Endodermal cell (in vitro differentiated cells): ENCODE data around the gene OLR1. TPM values are rescaled to one million over a fixed set of nuclear protein-coding genes. Genes with fewer than 3 reads are reported as not detected.

Source experiments
- DNase-seq: peaks from one replicate; pipeline ENCODE4 v3.0.0-alpha.2; 2017
- H3K27ac ChIP-seq: 2 replicates; pipeline ENCODE4 v1.5.1; 2013; ENCODE audit warnings: mild to moderate bottlenecking, low read depth, low read length, moderate library complexity
- H3K27me3 ChIP-seq: 2 replicates; pipeline ENCODE4 v1.6.1; 2013; ENCODE audit warnings: mild to moderate bottlenecking, low read length, moderate library complexity; ENCODE audit not compliant: insufficient read depth, control insufficient read depth, poor library complexity, severe bottlenecking
- H3K36me3 ChIP-seq: 2 replicates; pipeline ENCODE4 v1.7.0; 2013; ENCODE audit warnings: mild to moderate bottlenecking, low read length, moderate library complexity; ENCODE audit not compliant: control insufficient read depth, insufficient read depth
- H3K4me1 ChIP-seq: one replicate; pipeline ENCODE4 v1.7.0; 2013; ENCODE audit warnings: low read length; ENCODE audit not compliant: control insufficient read depth, insufficient read depth
- H3K4me3 ChIP-seq: 2 replicates; pipeline ENCODE4 v1.5.1; 2013; ENCODE audit warnings: mild to moderate bottlenecking, low read length, moderate library complexity
- H3K9ac ChIP-seq: 2 replicates; pipeline ENCODE4 v1.6.1; 2013; ENCODE audit warnings: mild to moderate bottlenecking, low read length, moderate library complexity; ENCODE audit not compliant: poor library complexity, severe bottlenecking; ENCODE audit errors: extremely low read depth
- H3K9me3 ChIP-seq: 2 replicates; pipeline ENCODE4 v1.6.1; 2013; ENCODE audit warnings: mild to moderate bottlenecking, low read length, moderate library complexity; ENCODE audit not compliant: control insufficient read depth
- H3K27ac Mint-ChIP-seq: 2 replicates; pipeline ENCODE4 v1.8.0; 2020; ENCODE audit warnings: mixed read lengths
- H3K27me3 Mint-ChIP-seq: 2 replicates; pipeline ENCODE4 v1.8.0; 2021; ENCODE audit warnings: mild to moderate bottlenecking, mixed read lengths; ENCODE audit not compliant: insufficient read depth
- H3K36me3 Mint-ChIP-seq: 2 replicates; pipeline ENCODE4 v1.8.0; 2020; ENCODE audit warnings: low read depth, mixed read lengths
- H3K4me1 Mint-ChIP-seq: 2 replicates; pipeline ENCODE4 v1.8.0; 2020; ENCODE audit warnings: mixed read lengths
- H3K4me3 Mint-ChIP-seq: 2 replicates; pipeline ENCODE4 v1.8.0; 2020; ENCODE audit warnings: mild to moderate bottlenecking, moderate library complexity, mixed read lengths
- H3K9me3 Mint-ChIP-seq: 2 replicates; pipeline ENCODE4 v1.8.0; 2020; ENCODE audit warnings: mild to moderate bottlenecking, mixed read lengths
- WGBS, 2 experiments: methylation state at CpG; one replicate each; pipeline versions ENCODE4 v1.1.5 to v1.1.7; 2013; ENCODE audit warnings: missing lambda C conversion rate in 2 of 2, mixed read lengths in 1 of 2; ENCODE audit not compliant: insufficient coverage in 1 of 2, insufficient read length in 1 of 2; 5-methylcytosine and 5-hydroxymethylcytosine counted together
- total RNA-seq, 2 donors: library from RNA; stranded (reverse); fragmentation: NEBNext Ultra II Directional in 1 of 2; extraction: Animal tissue kit (Norgen Biotek cat#: 25700) in 1 of 2; gene quantifications; 2 replicates in 1 of 2; 3 replicates in 1 of 2; pipeline ENCODE4 v1.2.1, GENCODE V29; 2021
- TF ChIP-seq, protein P1 (sequence below): fragments of 200-600 bp; sonication (generic); conservative IDR thresholded peaks from 2 replicates; pipeline ENCODE4 v1.5.0; 2021; ENCODE audit warnings: antibody characterized with exemption, mild to moderate bottlenecking

OLR1 gene
- total RNA-seq, 2 donors from 2014 or later, result 0.22 TPM; not detected in 1

GRCh38 chr12:10169104-10169503 is 2.8 kb downstream of the OLR1 start:
- Mint-ChIP-seq H3K9me3 (no peaks in the 10 kb centered on the region), H3K4me1 (peaks cover 22% of the 10 kb centered on the region), H3K36me3 (no peaks in the 10 kb centered on the region), H3K27me3 (no peaks in the 10 kb centered on the region), H3K27ac (no peak overlapping the region), H3K4me3 (no peak overlapping the region)
- H3K27me3 ChIP-seq, result no peaks in the 10 kb centered on the region
- 88 to 91% methylated on average over 1 to 3 of the region's 3 CpGs for WGBS, 2 experiments
- H3K9ac ChIP-seq, result no peak overlapping the region
- H3K27ac ChIP-seq, result no peak overlapping the region
- no peaks in the 10 kb centered on the region for H3K9me3 ChIP-seq
- H3K4me3 ChIP-seq, result no peak overlapping the region
- no peaks in the 10 kb centered on the region for H3K36me3 ChIP-seq
- no peaks in the 10 kb centered on the region for H3K4me1 ChIP-seq
- TF ChIP-seq, protein P1, sequence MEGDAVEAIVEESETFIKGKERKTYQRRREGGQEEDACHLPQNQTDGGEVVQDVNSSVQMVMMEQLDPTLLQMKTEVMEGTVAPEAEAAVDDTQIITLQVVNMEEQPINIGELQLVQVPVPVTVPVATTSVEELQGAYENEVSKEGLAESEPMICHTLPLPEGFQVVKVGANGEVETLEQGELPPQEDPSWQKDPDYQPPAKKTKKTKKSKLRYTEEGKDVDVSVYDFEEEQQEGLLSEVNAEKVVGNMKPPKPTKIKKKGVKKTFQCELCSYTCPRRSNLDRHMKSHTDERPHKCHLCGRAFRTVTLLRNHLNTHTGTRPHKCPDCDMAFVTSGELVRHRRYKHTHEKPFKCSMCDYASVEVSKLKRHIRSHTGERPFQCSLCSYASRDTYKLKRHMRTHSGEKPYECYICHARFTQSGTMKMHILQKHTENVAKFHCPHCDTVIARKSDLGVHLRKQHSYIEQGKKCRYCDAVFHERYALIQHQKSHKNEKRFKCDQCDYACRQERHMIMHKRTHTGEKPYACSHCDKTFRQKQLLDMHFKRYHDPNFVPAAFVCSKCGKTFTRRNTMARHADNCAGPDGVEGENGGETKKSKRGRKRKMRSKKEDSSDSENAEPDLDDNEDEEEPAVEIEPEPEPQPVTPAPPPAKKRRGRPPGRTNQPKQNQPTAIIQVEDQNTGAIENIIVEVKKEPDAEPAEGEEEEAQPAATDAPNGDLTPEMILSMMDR, result no peak
- DNase-seq, result no peak

DNA sequence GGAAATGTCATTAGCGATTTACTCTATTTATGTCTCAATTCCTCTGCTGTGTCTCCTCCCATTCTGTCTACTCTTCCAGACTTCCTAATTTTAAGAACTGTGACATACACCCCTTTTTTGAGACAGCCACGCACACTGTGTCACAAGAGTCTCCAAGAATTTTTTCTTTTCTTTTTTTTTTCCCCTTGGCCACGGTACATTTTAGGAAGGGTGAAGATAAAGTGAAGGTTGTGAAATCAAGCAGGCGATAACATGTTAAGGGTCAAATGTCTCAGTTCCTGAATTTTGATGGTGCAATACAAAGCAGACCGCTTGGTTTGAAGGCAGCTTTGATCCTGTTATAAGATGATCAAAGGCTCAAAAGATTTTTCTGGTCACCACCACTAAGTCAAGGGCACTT is 4.3 kb downstream of the OLR1 start:
- 47 to 78% methylated on average over 2 to 5 of the region's 5 CpGs for WGBS, 2 experiments
- Mint-ChIP-seq H3K27ac (no peak overlapping the region), H3K36me3 (no peaks in the 10 kb centered on the region), H3K9me3 (no peaks in the 10 kb centered on the region), H3K4me3 (no peak overlapping the region), H3K27me3 (no peaks in the 10 kb centered on the region), H3K4me1 (peaks cover 23% of the 10 kb centered on the region)
- DNase-seq, result no peak
- no peak overlapping the region for H3K4me3 ChIP-seq
- H3K36me3 ChIP-seq, result no peaks in the 10 kb centered on the region
- TF ChIP-seq, protein P1, result no peak
- H3K27ac ChIP-seq, result no peak overlapping the region
- no peaks in the 10 kb centered on the region for H3K9me3 ChIP-seq
- no peaks in the 10 kb centered on the region for H3K27me3 ChIP-seq
- no peak overlapping the region for H3K9ac ChIP-seq
- H3K4me1 ChIP-seq, result no peaks in the 10 kb centered on the region

DNA sequence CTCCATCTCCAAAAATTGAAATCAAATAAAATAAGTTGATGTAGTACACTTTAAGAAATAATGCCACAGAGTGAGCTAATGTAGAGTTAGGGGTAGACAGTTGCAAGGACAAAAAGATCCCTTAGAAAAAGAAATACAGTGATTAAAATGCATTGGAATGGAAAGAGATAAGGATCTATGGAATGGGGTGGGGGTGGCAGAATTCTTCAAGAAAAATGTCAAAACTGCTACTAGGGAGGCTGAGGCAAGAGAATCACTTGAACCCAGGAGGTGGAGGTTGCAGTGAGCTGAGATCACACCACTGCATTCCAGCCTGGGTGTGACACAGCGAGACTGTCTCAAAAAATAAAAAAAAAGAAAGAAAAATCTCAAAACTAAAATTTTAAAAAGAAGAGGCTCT is 6.5 kb downstream of the OLR1 start:
- no peaks in the 10 kb centered on the region for H3K4me1 ChIP-seq

More for the DNA sequence above, 6.5 kb downstream of the OLR1 start:
- Histone ChIP-seq H3K27ac (no peak overlapping the region), H3K27me3 (no peaks in the 10 kb centered on the region), H3K9me3 (no peaks in the 10 kb centered on the region), H3K9ac (no peak overlapping the region), H3K4me3 (no peak overlapping the region), H3K36me3 (no peaks in the 10 kb centered on the region)
- no peak overlapping the region for H3K4me3 Mint-ChIP-seq
- peaks cover 15% of the 10 kb centered on the region for H3K4me1 Mint-ChIP-seq
- no peak overlapping the region for H3K27ac Mint-ChIP-seq
- no peaks in the 10 kb centered on the region for H3K9me3 Mint-ChIP-seq
- no CpG with 5 or more reads among the region's 1 CpG for WGBS, 2 experiments
- DNase-seq, result no peak
- no peaks in the 10 kb centered on the region for H3K27me3 Mint-ChIP-seq
- no peaks in the 10 kb centered on the region for H3K36me3 Mint-ChIP-seq
- TF ChIP-seq, protein P1, result no peak
